ENCODE measurements around the gene SETBP1. TPM values are rescaled to one million over a fixed set of nuclear protein-coding genes. Genes with fewer than 3 reads are reported as not detected.

SETBP1 gene
- total RNA-seq, 1 experiment from 2014 or later, result 0.05 TPM

DNA sequence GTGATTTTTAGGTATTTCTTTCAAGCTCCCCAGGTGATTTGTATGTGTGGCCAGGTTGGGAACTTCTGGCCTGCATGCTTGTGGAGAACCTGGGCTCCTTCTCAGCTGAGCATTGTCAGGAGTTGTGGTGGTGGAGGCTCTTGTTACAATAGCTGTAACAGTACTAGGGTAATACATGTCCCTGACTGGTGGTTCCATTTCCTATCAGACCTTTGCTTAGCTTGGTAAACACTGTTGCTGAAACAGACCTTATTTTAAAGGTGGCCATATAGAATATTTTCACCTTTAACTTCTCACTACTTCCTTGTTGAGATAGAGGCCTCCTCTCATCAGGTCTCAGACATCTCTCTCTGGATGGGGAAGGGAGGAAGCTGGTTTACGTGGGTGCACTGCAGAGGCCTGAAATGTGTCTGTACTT, 79.2 kb downstream of the SETBP1 start:
- ATAC-seq (no peak), DNase-seq (ENCODE audit: low read depth, low spot score) (no peak)
- TF ChIP-seq YY1 (IDR thresholded peaks at IDR 0.05; ENCODE audit: extremely low read depth, insufficient replicate concordance, low read depth, low read length), result no peak
- no peak for TF ChIP-seq EZH2 (IDR thresholded peaks at IDR 0.05)
- TF ChIP-seq ELF1 (IDR thresholded peaks at IDR 0.05; ENCODE audit: borderline replicate concordance, low read depth), result no peak
- no peak for TF ChIP-seq CBX3 (IDR thresholded peaks at IDR 0.05; ENCODE audit: low read depth)
- no peak for TF ChIP-seq ZNF274 (IDR thresholded peaks at IDR 0.05; ENCODE audit: low read depth, low read length)
- TF ChIP-seq, protein P1, sequence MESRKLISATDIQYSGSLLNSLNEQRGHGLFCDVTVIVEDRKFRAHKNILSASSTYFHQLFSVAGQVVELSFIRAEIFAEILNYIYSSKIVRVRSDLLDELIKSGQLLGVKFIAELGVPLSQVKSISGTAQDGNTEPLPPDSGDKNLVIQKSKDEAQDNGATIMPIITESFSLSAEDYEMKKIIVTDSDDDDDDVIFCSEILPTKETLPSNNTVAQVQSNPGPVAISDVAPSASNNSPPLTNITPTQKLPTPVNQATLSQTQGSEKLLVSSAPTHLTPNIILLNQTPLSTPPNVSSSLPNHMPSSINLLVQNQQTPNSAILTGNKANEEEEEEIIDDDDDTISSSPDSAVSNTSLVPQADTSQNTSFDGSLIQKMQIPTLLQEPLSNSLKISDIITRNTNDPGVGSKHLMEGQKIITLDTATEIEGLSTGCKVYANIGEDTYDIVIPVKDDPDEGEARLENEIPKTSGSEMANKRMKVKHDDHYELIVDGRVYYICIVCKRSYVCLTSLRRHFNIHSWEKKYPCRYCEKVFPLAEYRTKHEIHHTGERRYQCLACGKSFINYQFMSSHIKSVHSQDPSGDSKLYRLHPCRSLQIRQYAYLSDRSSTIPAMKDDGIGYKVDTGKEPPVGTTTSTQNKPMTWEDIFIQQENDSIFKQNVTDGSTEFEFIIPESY (IDR thresholded peaks at IDR 0.05; ENCODE audit: extremely low read depth, insufficient replicate concordance, low read length), result no peak
- TF ChIP-seq ZFX (IDR thresholded peaks at IDR 0.05), result no peak
- TF ChIP-seq EGR1 (IDR thresholded peaks at IDR 0.05; ENCODE audit: low read depth), result no peak
- Histone ChIP-seq H3K9me3 (ENCODE audit: control insufficient read depth in 1 of 2, insufficient read depth in 1 of 2, low read depth in 1 of 2, low read length in 2 of 2) (peaks cover 3 to 44% of the 10 kb centered on the region in 2 experiments; a peak in 2 of 4 replicates), H3K9me2 (ENCODE audit: insufficient read depth) (no peaks in the 10 kb centered on the region), H4K20me1 (ENCODE audit: insufficient read depth) (no peaks in the 10 kb centered on the region), H2AFZ (ENCODE audit: low read depth, low read length, poor library complexity, severe bottlenecking) (no peak overlapping the region), H3K27me3 (ENCODE audit: insufficient read depth, low read length) (no peaks in the 10 kb centered on the region), H3K9ac (ENCODE audit: low read length) (no peak overlapping the region), H3K4me3 (replicated peaks in 1 of 2; ENCODE audit: low read depth in 1 of 2, low read length in 2 of 2) (no peak overlapping the region), H3K4me2 (ENCODE audit: low read length) (no peak overlapping the region), H3K27ac (ENCODE audit: low read depth, low read length) (no peak overlapping the region), H3K36me3 (ENCODE audit: control insufficient read depth in 1 of 2, insufficient read depth in 2 of 2, low read length in 2 of 2) (no peaks in the 10 kb centered on the region), H3K79me2 (ENCODE audit: insufficient read depth, low read length) (no peaks in the 10 kb centered on the region), H3K4me1 (ENCODE audit: control insufficient read depth in 1 of 2, insufficient read depth in 2 of 2, low read length in 2 of 2) (no peaks in the 10 kb centered on the region)
- intact Hi-C loops (cut with micrococcal nuclease), result no loop called here
- ChIA-PET RAD21 (ENCODE audit: low non-redundant PET in 1 of 2, low total read pairs in 2 of 2, uncharacterized antibody in 2 of 2, unreplicated experiment in 2 of 2) (no interaction called here), CTCF (no interaction called here), POLR2A (no interaction called here)
- no TSS peak for BruUV-seq (replicated peaks)

DNA sequence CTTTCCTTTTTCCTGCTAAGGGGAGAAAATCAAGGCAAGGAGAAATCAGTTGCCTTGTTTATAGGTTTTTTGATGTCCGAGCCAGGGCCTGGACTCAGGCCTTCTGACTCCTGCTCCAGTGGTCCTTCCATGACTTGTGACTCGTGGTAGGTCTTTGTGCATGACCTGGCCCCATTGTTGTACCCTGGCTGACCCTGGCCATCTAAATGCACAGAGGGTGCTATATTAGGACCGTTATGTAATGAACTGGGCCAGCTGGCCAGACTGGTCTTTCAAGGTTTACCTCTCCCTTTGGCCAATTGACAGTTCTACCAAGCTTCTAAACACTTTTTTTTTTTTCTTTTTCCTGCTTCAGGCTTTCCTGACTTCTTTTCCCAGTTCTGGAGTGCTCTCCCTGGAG, 81.1 kb downstream of the SETBP1 start:
- Histone ChIP-seq H3K4me1 (ENCODE audit: control insufficient read depth in 1 of 2, insufficient read depth in 2 of 2, low read length in 2 of 2) (no peaks in the 10 kb centered on the region), H3K27me3 (ENCODE audit: insufficient read depth, low read length) (no peaks in the 10 kb centered on the region), H3K27ac (ENCODE audit: low read depth, low read length) (no peak overlapping the region)

More for the DNA sequence above, 81.1 kb downstream of the SETBP1 start:
- RAD21 ChIA-PET (ENCODE audit: low non-redundant PET in 1 of 2, low total read pairs in 2 of 2, uncharacterized antibody in 2 of 2, unreplicated experiment in 2 of 2), result no interaction called here
- no peak for DNase-seq (ENCODE audit: low read depth, low spot score)
- no peak for TF ChIP-seq EZH2phosphoT487 (IDR thresholded peaks at IDR 0.05; ENCODE audit: borderline replicate concordance)
- TF ChIP-seq TCF7L2 (IDR thresholded peaks at IDR 0.05; ENCODE audit: borderline replicate concordance, extremely low read depth, insufficient read depth, insufficient read length), result no peak
- TF ChIP-seq ELF1 (IDR thresholded peaks at IDR 0.05; ENCODE audit: borderline replicate concordance, low read depth), result no peak
- TF ChIP-seq, protein P2, sequence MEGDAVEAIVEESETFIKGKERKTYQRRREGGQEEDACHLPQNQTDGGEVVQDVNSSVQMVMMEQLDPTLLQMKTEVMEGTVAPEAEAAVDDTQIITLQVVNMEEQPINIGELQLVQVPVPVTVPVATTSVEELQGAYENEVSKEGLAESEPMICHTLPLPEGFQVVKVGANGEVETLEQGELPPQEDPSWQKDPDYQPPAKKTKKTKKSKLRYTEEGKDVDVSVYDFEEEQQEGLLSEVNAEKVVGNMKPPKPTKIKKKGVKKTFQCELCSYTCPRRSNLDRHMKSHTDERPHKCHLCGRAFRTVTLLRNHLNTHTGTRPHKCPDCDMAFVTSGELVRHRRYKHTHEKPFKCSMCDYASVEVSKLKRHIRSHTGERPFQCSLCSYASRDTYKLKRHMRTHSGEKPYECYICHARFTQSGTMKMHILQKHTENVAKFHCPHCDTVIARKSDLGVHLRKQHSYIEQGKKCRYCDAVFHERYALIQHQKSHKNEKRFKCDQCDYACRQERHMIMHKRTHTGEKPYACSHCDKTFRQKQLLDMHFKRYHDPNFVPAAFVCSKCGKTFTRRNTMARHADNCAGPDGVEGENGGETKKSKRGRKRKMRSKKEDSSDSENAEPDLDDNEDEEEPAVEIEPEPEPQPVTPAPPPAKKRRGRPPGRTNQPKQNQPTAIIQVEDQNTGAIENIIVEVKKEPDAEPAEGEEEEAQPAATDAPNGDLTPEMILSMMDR (IDR thresholded peaks at IDR 0.05 in 2 of 3, conservative IDR thresholded peaks at IDR 0.05 in 1 of 3; ENCODE audit: borderline replicate concordance in 1 of 3, insufficient read depth in 1 of 3, low read depth in 2 of 3, low read length in 2 of 3), result no peak
- no peak for TF ChIP-seq JUND (IDR thresholded peaks at IDR 0.05)
- ATAC-seq, result no peak
- no peak overlapping the region for H3K4me3 ChIP-seq (replicated peaks in 1 of 2; ENCODE audit: low read depth in 1 of 2, low read length in 2 of 2)
- intact Hi-C loops (cut with micrococcal nuclease), result no loop called here
- no peaks in the 10 kb centered on the region for H3K79me2 ChIP-seq (ENCODE audit: insufficient read depth, low read length)
- H2AFZ ChIP-seq (ENCODE audit: low read depth, low read length, poor library complexity, severe bottlenecking), result no peak overlapping the region
- H3K4me2 ChIP-seq (ENCODE audit: low read length), result no peak overlapping the region
- no peaks in the 10 kb centered on the region for H3K9me2 ChIP-seq (ENCODE audit: insufficient read depth)
- H3K36me3 ChIP-seq (ENCODE audit: control insufficient read depth in 1 of 2, insufficient read depth in 2 of 2, low read length in 2 of 2), result no peaks in the 10 kb centered on the region
- BruUV-seq (replicated peaks), result no TSS peak
- POLR2A ChIA-PET, result no interaction called here
- no peaks in the 10 kb centered on the region for H4K20me1 ChIP-seq (ENCODE audit: insufficient read depth)
- CTCF ChIA-PET, result no interaction called here
- no peak overlapping the region for H3K9ac ChIP-seq (ENCODE audit: low read length)
- H3K9me3 ChIP-seq (ENCODE audit: control insufficient read depth in 1 of 2, insufficient read depth in 1 of 2, low read depth in 1 of 2, low read length in 2 of 2), result peaks cover 3 to 33% of the 10 kb centered on the region in 2 experiments; a peak in 2 of 4 replicates
